Skin of body (tissue), 2 donors: Measurements from ENCODE around the gene PAK4. TPM values are rescaled to one million over a fixed set of nuclear protein-coding genes. Genes with fewer than 3 reads are reported as not detected.

Experiments used
- DNase-seq: peaks from one replicate; lab custom pipeline; 2025; lab: John Stamatoyannopoulos, UW
- total RNA-seq: library from RNA; depleted of rRNA; stranded (reverse); fragments of >200 nt; gene quantifications from one replicate; pipeline ENCODE4 v1.2.3, GENCODE V29; 2014

Gene PAK4
- total RNA-seq, 1 donor from 2014 or later = 8.8 TPM

DNA sequence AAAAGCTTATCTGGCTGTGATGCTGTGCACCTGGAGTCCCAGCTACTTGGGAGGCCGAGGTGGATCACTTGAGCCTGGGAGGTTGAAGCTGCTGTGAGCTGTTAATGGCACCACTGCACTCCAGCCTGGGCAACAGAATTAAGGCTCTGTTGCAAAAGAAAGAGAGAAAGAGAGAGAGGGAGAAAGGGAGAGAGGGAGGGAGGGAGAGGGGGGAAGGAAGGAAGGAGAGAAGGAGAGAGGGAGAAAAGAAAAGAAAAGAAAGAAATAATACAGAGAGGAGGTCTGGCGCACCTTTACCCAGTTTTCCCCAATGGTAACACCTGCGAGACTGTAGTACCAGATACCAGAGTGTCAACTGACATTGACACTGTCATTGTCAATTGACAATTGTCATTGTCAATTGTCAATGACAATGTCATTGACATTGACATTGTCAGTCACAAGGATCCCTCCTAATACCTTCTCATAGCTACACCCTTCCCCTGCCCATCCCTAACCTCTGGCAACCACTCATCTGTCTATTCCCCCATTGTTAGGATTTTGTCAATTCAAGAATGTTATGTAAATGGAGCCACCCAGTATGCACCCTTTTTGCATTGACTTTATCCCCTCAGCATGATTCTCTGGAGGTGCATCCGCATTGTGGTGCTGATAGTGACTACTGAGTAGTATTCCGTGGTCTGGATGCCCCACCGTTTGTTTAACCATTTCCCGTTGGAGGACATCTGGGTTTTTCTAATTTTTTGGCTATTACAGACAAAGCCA lies 21.3 kb downstream of the PAK4 start:
- no peak for DNase-seq

DNA sequence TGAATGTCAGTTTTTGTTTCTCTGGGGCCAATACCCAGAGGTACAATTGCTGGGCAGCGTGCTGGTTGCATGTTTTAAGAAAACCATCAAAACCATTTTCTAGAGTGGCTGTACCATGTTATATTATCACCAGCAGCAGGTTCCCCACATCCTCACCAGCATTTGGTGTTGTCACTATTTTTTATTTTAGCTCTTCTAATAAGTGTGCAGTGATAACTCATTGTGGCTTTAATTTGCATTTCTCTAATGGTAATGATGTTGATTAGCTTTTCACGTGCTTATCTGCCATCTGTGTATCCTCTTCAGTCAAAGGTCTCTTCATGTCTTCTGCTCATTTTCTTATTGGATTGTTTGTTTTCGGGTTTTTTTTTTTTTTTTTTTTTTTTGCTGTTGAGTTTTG lies 21.9 kb downstream of the PAK4 start:
- no peak for DNase-seq

DNA sequence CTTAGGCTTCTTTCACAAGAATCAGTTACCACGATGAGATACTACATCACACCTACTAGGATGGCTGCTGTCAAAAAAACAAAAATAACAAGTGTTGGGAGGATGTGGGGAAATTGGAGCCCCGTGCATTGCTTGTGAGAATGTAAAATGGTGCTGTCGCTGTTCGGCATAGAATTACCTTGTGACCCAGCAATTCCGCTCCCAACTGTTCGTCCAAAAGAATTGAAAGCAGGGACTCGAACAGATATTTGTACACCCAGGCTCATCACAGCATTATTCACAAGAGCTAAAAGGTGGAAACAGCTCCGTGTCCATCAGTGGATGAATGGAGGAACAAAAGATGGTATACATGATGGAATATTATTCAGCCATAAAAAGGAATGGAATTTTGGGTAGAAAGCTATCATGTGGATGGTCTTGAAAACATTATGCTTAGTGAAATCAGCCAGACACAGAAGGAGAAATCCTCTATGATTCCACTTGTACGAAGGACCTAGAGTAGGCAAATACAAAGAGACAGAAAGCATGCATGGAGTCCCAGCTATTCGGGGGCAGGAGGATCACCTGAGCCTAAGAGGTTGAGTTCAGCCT lies 23.4 kb downstream of the PAK4 start:
- no peak for DNase-seq

DNA sequence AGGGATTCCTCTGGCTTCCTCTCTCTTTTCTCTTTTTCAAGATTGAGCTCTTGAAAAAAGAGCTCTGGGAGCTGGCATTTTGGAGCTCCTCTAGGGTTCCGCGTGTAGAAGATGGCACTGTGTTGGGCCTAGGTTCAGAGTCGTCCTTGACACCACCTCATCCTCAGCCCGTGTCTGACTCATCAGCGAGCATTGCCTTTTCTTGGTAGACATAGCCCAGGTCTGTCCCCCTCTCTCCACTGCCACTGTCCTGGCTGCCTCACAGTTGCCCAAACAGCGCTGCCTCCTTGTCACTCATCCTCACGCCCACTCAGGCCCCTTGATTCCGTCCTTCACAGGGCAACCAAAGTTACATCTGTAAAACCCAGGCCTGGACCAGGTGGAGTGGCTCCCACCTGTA lies 24.6 kb downstream of the PAK4 start:
- no peak for DNase-seq

DNA sequence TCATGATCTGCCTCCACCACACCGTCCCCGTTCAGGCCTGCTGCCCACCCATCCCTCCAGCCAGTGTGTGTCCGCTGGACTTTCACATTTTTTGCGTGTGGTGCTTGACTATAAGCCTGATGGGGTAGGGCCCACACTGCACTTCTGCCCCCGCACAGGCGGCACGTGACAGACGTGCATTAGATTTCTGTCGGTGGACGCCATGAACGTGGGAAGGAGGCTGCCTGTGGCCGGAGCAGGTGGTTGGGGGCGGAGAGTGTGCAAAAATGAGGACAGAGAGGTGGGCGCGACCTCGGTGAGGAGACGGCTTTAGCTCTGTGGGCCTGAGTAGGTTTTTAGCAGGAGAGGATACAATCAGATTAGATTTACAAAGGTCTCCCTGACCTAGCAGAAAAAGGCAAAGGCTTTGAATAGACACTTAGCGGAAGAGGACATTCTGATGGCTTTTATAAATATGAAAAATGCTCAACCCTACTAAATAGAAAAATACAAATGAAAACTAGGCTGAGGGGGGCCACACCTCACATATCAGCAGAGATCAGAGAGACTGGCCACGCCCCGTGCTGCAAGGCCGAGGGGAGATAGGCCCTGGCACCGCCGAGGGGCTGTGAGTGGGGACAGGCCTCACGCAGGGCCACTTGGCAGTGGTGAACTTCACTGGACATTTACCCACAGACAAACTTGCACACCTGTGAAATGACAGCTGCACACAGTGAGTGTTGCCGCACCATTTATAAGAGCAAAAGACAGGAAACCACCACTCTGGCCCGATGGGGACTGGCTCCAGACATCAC lies 25.4 kb downstream of the PAK4 start:
- no peak for DNase-seq

DNA sequence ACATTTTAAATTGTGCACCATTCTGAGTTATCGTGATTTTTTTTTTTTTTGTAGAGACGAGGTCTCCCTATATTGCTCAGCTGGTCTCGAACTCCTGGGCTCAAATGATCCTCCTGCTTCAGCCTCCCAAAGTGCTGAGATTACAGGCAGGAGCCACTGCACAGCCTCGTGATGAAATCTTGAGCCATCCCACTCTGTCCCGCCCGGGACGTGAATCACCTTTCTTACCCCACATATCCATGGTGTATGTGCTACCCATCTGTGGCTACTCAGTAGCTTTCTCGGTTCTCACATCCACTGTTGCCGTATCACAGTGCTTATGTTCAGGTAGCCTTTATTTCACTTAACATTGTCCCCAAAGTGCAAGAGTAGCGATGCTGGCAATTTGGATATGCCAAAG lies 26.5 kb downstream of the PAK4 start:
- no peak for DNase-seq

DNA sequence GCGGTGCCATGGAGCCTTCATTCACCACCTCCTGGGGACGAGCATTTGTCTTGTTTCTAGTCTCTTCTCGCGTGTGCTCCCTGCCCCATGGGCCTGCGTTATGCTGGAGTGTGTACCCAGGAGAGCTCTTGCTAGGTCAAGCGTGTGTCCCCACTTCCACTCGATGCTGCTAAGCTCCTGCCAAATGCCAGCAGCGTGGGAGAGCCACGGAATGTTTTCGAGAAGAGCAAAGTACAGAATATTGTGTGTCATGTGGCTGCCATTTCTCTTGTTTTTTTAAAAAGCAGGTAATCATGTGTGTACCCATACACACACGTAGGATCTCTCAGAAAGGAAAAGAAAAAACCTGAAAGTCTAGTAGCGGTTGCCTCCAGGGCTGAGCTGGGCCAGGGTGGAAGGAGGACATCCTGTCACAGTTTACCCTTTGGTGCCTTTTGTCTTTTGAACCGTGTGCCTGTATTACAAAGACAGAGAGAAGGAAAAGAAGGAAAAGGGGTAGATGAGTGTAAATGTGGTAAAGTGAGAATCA lies 28.6 kb downstream of the PAK4 start:
- DNase-seq = no peak

DNA sequence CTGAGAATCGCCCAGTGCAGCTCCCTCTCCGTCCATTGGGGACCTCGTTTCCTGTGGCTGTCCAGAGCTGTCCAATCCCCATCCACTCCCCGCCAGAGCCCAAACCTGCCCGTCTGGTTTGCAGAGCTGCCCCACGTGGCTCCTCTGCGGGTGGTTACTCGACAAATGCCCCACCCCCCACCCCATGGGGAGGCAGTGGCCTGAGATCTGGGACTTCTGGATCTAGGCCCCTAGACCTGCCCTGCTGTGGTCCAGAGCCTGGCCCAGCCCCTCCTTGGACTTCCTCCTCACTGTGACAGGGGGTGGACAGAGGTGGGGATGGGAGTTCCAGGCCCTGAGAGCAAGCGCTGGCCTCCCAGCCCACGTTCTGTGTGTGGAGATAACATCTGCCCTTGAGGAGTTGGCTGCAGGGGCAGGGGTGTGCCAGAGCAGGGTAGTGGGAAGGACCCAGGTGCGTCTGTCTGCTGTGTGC lies 29.1 kb downstream of the PAK4 start:
- no peak for DNase-seq

DNA sequence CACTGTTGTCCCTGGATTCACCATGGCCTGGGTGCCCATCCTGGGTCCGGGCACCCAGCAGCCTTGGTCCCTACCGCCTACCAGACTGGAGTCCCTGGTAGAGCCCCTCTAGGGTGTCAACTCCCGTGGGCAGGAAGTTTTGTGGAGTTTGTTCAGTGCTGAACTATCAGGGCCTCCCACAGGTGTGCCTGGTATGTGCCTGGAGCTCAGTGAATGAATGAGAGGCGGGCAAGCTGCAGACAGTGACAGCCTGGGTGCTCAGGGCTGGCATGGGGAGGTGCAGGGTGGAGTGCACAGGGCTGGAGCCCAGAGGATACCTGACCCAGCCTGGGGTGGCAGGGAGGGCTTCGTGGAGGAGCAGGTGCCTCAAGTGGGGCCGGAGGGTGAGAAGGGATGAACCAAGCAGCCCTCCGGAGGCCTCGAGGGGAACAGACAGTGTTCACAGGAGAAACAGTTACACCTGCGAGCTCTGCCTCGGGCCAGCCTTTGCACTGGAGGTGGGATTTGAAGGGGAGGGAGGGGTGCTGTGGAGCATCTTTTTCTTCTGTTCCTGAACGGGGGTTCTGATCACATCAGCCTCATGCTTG lies 29.6 kb downstream of the PAK4 start:
- DNase-seq = no peak

DNA sequence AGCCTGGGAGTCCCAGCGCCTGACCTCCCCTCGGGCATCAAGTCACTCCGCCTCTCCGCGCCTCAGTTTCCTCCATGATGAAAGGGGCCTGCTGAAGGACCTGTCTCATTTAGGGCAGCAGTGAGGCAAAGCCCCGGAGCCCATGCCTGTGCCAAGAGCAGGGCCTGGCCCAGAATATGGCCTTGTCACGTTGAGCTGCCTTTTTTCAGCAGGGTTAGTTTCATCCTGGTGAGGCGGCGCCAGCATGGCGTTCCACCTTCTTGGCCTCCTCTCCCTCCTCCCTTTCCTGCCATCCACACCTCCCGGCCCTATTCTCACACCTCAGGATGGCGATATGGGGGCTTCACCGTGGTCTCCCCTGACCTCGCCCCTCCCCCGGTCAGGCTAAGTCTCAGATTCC lies 30.2 kb downstream of the PAK4 start:
- DNase-seq = no peak

DNA sequence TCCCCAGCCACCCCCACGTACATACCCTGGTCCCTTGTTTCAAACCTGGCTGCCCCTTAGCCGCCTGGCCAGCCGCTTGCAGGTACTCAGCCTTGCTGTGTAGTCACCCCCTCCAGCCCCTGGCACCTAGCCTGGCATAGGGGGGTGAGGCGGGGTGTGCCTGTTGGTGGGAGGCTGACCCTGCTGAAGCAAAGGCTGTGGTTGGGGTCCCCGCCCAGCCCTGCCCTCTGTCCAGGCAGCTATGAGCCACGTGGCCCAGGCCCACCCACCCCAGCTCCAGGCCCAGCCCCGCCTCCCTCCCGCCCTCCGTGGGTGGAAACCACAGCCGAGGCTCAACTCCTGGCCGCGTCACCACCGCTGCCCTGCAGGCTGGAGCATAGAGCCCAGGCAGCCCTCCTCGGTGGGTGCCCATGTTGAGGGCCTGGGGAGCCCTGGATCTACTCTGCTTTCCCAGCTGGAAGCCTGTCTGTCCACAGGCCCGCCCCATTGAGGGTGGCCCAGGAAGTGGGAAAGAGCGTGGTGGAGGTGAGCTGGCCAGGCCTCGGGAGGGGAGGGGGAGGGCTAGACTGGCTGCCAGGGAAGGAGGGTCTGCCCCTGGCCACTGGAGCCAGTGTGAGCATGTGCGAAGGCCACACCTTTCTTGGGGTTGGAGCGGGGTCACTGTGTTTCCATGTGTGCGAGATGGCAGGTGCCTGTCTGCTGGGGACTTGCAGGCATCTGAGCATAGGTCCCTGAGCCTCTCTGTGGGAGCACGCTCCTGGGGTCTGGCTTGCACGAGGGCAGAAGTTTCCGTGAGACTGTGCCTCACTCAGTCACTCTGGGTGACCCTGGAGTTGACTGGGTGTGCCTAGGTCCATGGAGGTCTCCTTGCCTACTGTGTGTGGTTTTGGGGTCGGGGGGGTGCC lies 31.0 kb downstream of the PAK4 start:
- no peak for DNase-seq

DNA sequence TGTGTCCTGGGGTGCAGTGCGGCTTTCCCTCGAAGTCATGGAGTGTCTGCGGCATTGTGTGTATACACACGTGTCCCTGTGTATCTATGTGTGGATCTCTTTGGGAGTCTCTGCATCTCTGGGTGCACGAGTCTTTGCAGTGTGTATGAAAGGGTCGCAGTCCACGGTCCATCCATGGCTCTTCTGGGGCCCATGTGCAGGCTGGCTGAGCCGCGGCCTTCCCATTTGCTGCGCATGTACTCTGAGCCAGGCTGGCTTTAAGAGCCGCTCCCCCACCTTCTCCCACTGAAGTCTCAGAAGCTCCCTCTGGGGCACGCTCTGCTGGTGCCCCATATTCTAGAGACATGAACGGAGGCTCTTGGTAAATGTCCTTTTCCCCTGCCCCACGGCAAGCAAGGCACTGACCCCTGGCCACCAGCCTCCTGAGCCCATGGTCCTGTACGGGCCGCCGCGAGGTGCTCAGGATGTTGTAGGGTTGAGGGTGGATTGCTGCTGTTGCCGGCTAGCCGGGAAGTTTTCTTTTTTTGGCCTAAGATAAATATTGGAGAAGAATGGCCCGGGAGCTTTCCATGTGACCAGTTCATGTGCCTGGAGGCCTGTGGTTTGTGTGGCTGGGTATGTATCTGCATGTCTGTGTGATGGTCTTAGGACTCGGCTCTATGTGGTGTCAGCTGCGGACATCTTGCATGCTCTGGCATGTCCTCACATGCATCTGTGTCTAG lies 31.9 kb downstream of the PAK4 start:
- no peak for DNase-seq

DNA sequence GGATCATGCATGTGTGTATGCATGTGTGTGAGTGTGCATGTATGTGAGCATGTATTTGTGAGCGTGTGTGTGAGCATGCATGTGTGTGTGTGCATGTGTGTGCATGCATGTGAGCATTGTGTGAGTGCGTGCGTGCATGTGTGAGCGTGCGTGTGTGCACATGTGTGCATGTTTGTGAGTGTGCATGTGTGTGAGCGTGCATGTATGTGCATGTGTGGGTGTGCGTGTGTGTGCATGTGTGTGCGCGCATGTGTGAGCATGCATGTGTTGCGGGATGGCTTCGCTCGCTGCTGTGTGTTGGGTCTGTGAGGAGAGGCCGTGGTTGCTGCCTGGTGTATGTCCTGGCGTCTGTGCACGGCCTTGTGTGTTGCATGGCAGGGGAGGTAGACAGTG lies 32.4 kb downstream of the PAK4 start:
- no peak for DNase-seq

DNA sequence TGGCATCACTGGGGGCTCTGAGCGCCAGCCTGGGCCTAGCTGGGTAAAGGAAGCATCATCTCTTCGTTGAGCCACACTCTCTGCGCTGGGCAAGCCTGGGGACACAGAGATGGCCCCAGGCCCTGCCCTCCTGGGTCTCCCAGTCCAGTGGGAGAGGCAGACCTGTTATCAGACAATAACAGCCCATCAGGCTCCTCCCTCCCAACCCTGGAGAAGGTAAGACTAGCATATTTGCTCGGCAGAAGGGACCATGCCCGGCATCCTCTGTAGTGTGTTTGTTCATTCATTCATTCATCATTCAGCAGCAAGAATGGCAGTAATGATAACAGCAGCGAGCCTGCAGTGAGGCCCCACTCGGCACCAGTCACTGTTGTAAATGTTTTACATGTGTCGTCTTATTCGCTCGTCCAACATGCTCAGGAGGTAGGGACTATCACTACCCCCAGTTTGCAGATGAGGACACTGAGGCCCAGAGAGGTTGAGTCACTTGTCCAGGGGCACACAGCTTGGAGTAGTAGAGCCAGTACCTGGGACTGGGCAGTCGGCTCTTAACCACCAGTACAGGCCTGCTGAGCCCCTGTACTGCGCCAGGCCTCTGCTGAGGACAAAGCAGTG lies 33.2 kb downstream of the PAK4 start:
- no peak for DNase-seq

DNA sequence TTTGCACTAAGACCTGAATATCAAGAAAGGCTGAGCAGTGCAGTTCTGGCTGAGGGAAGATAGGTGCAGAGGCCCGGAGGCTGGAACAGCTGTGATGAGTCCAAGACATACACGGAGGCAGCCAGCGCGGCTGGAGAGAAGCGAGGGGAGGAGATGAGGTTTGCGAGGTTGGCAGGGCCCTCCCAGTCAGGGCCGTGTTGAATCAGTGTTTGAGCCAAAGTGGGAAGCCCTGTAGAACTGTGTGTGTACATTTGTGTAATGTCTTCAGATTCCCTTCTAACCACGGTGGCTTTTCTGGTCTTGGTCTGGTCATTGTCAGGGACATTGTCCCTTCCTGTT lies 34.9 kb downstream of the PAK4 start:
- no peak for DNase-seq

DNA sequence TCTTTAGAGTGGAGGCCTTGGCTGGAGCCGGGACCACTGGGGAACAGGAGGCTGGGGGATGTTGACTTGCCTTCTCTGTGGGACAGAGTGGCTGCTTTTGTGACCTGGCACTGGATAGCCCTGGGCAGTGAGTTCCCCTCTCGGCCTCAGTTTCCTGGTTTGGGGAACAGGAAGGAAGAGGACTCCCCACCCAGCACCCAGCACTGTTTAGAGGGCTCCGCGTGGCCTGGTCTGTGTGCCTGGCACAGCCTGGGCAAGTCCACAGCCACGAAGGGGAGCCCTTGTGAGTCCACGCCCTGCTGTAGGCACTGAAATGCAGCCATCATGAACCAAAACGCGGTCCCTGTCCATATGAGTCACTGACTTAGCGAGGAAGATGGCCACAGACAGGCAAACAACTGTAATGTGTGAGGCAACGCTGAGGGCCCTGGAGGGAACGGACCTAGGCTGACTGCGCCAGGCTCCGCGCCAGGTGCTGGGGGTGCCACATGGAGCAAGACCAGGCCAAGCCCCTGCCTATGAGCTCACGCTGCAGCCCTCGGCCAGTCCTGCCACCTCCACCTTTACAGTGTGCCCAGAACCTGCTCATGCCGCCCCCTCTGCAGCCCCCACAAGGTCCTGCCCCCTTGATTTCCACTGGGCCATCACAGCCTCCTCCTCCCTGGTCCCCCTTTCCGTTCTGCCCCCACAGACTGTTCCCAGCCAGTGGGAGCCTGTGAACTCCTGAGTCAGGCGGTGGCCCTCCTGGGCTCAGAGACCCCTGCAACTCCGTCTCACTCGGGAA lies 35.5 kb downstream of the PAK4 start:
- DNase-seq = no peak

DNA sequence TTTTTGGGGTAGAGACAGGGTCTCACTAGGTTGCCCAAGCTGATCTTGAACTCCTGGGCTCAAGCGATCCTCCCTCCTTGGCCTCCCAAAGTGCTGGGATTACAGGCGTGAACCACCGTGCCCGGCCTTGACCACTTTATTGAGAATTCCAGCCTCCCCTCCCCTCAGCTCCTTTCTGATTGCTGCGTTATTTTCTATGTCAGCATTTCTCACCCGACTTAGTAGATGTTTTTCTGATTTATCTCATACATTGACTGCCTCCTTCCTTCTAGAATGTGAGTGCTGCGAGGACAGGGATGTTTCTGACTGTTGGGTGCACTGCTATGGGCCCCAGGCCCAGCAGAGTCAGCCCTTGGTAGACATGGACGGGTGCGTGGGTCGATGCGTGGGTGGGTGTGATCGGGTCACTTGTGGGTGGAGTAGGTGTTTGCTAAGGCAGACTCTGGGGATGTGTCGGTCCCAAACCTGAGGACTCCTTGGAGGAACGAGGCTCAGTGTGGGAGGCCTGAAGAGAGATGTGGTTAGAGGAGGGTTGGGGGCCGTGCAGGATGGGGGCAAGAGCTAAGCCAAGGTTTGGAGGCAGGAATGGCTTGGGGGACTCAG lies 37.0 kb downstream of the PAK4 start:
- no peak for DNase-seq

DNA sequence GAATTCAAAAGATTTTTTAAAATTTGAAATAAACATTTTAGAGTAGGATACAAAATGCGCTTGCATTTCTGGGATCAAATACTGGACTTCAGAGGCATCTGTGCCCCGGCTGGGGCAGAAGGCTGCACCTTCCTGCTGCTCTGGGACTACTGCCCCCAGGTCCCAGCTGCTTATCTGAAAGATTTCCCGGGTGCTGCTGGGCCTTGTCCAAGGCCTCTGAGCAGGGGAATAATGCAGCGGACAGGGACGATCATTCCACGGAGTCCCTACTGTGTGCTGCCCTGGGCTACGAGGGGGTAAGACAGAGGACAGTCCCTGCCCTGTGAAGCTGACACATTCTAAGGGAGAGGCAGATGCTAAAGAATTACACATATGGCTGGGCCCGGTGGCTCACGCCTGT lies 38.0 kb downstream of the PAK4 start:
- DNase-seq = no peak

DNA sequence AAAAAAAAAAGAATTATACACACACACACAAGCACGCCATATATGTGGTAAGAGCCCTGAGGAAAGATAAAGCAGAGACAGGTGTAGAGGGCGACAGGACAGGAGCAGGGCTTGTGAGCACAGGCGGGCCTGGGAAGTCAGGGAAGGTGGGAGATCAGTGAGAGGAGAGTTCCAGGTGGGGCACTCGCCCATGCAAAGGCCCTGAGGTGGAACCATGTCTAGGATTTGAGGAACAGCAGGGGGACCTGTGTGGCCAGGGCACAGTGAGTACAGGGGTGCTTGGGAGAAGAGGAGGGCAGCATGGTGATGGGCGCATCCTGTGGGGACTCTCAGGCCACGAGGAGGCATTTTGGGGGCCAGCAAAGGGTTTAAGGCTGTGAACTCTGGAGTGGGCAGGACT lies 38.7 kb downstream of the PAK4 start:
- DNase-seq = no peak
